MM.1S (cell line): ENCODE results near the gene HIGD1B.

Experiments
- DNase-seq: peaks from one replicate; pipeline ENCODE4 v3.0.0-alpha.2; 2015
- H2AFZ ChIP-seq: fragments of 300-600 bp; sonication (generic); 2 replicates; pipeline ENCODE4 v1.6.0; 2016; ENCODE audit warnings: antibody characterized with exemption, low read length
- H3F3A ChIP-seq: fragments of 300-600 bp; sonication (generic); 2 replicates; pipeline ENCODE4 v1.6.1; 2016; ENCODE audit warnings: mild to moderate bottlenecking, antibody characterized with exemption, low read length, moderate library complexity, mixed read lengths; ENCODE audit not compliant: insufficient read depth
- H3K27ac ChIP-seq: fragments of 300-600 bp; sonication (generic); 2 replicates; pipeline ENCODE4 v1.5.1; 2016; ENCODE audit warnings: mild to moderate bottlenecking, low read length
- H3K27me3 ChIP-seq: fragments of 300-600 bp; sonication (generic); replicated peaks from 2 replicates; pipeline ENCODE4 v1.6.0; 2016; ENCODE audit warnings: low read length; ENCODE audit not compliant: insufficient read depth
- H3K36me3 ChIP-seq: fragments of 300-600 bp; sonication (generic); replicated peaks from 2 replicates; pipeline ENCODE4 v1.6.1; 2016; ENCODE audit warnings: mild to moderate bottlenecking, low read length, mixed read lengths; ENCODE audit not compliant: insufficient read depth
- H3K4me1 ChIP-seq: fragments of 300-600 bp; sonication (generic); 2 replicates; pipeline ENCODE4 v1.6.1; 2016; ENCODE audit warnings: low read length, mixed read lengths
- H3K4me2 ChIP-seq: fragments of 300-600 bp; sonication (generic); 2 replicates; pipeline ENCODE4 v1.6.0; 2016; ENCODE audit warnings: low read depth, low read length
- H3K4me3 ChIP-seq: fragments of 300-600 bp; sonication (generic); 2 replicates; pipeline ENCODE4 v1.5.1; 2016; ENCODE audit warnings: low read length, mixed read lengths
- H3K79me2 ChIP-seq: fragments of 300-600 bp; sonication (generic); 2 replicates; pipeline ENCODE4 v1.6.1; 2016; ENCODE audit warnings: mixed run types, low read length, mixed read lengths
- H3K9ac ChIP-seq: fragments of 300-600 bp; sonication (generic); 2 replicates; pipeline ENCODE4 v1.6.1; 2016; ENCODE audit warnings: low read length, mixed read lengths
- H3K9me2 ChIP-seq: fragments of 300-600 bp; sonication (generic); replicated peaks from 2 replicates; pipeline ENCODE4 v1.6.1; 2016; ENCODE audit warnings: mild to moderate bottlenecking, low read length, mixed read lengths; ENCODE audit not compliant: insufficient read depth
- H3K9me3 ChIP-seq: fragments of 300-600 bp; sonication (generic); replicated peaks from 2 replicates; pipeline ENCODE4 v1.6.1; 2016; ENCODE audit warnings: mild to moderate bottlenecking, low read length, mixed read lengths; ENCODE audit not compliant: insufficient read depth
- H4K20me1 ChIP-seq: fragments of 300-600 bp; sonication (generic); 2 replicates; pipeline ENCODE4 v1.6.1; 2016; ENCODE audit warnings: mild to moderate bottlenecking, low read length, moderate library complexity, mixed read lengths; ENCODE audit not compliant: insufficient read depth
- EZH2 ChIP-seq: fragments of 300-600 bp; sonication (generic); optimal IDR thresholded peaks from 2 replicates; pipeline ENCODE3; 2017; ENCODE audit warnings: low read depth, mild to moderate bottlenecking, antibody characterized with exemption, low read length, mixed read lengths
- EZH2phosphoT487 ChIP-seq: fragments of 300-600 bp; sonication (generic); IDR thresholded peaks from 2 replicates; pipeline ENCODE4 v1.6.1; 2018; ENCODE audit warnings: antibody characterized with exemption, low read length
- TF ChIP-seq, protein P1 (sequence below): fragments of 300-600 bp; sonication (generic); IDR thresholded peaks from 2 replicates; pipeline ENCODE4 v1.5.1; 2016; ENCODE audit warnings: antibody characterized with exemption, low read length, mixed read lengths

The HIGD1B gene

DNA sequence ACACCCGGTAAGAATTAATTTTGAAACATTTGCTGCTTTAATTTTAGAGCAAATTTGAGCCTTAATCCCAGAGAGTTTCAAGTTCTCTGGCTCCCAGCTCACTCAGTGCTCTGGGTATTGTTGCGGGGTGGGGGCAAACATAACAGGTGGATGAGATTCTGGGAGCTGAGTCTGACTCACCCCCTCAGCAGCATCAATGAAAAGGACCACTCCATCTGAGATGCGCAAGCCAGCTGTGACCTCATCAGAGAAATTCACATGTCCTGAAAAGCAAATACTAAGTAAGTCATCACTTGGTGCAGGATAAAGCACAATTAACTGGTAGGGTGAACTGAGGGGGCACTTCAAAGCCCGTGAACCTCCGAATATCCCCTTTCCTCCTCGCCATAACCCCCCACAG, 31.7 kb downstream of the HIGD1B start:
- no peak for DNase-seq
- H4K20me1 ChIP-seq = no peaks in the 10 kb centered on the region
- peaks cover 6% of the 10 kb centered on the region; the same call in 1 of the 2 replicates for H3K36me3 ChIP-seq
- no peaks in the 10 kb centered on the region for H3K4me1 ChIP-seq
- H3K9me2 ChIP-seq = no peaks in the 10 kb centered on the region
- H2AFZ ChIP-seq = no peak overlapping the region
- TF ChIP-seq, protein P1, sequence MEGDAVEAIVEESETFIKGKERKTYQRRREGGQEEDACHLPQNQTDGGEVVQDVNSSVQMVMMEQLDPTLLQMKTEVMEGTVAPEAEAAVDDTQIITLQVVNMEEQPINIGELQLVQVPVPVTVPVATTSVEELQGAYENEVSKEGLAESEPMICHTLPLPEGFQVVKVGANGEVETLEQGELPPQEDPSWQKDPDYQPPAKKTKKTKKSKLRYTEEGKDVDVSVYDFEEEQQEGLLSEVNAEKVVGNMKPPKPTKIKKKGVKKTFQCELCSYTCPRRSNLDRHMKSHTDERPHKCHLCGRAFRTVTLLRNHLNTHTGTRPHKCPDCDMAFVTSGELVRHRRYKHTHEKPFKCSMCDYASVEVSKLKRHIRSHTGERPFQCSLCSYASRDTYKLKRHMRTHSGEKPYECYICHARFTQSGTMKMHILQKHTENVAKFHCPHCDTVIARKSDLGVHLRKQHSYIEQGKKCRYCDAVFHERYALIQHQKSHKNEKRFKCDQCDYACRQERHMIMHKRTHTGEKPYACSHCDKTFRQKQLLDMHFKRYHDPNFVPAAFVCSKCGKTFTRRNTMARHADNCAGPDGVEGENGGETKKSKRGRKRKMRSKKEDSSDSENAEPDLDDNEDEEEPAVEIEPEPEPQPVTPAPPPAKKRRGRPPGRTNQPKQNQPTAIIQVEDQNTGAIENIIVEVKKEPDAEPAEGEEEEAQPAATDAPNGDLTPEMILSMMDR = no peak
- TF ChIP-seq EZH2phosphoT487 = no peak
- TF ChIP-seq EZH2 = no peak
- no peaks in the 10 kb centered on the region for H3K9me3 ChIP-seq
- 0 out of 2 replicates have a peak, but pooled peaks cover 2% of the 10 kb centered on the region for H3K79me2 ChIP-seq
- no peak overlapping the region for H3K4me3 ChIP-seq
- no peak overlapping the region for H3K9ac ChIP-seq
- no peak overlapping the region for H3K4me2 ChIP-seq
- no peak overlapping the region for H3K27ac ChIP-seq
- H3K27me3 ChIP-seq = no peaks in the 10 kb centered on the region
- H3F3A ChIP-seq = no peaks in the 10 kb centered on the region

DNA sequence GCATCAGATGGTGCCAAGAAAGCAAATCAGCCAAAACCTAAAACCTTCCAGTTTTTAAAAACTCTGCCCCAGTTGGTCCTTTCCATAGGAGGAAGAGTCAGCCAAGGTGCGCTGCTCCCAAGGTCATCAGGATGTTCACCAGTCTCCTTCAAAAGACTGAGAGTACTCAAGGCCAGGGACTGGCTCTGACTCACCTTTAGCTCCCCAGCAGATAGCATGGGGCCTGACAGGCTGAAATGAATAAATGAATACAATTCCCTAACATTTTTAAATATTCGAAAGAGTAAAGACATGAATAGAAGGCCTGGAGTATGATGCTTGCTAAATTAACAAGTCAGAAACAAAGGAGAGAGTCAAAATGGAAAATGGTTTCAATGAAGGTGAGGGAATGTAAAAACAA, 32.4 kb downstream of the HIGD1B start:
- TF ChIP-seq, protein P1 = no peak
- TF ChIP-seq EZH2 (no peak), EZH2phosphoT487 (no peak)
- DNase-seq = no peak
- Histone ChIP-seq H3K4me2 (no peak overlapping the region), H3K27me3 (no peaks in the 10 kb centered on the region), H3K4me1 (no peaks in the 10 kb centered on the region), H3K9me2 (no peaks in the 10 kb centered on the region), H3K79me2 (0 out of 2 replicates have a peak, but pooled peaks cover 2% of the 10 kb centered on the region), H3K4me3 (no peak overlapping the region), H3K9ac (no peak overlapping the region), H3F3A (no peaks in the 10 kb centered on the region), H3K36me3 (peaks cover 6% of the 10 kb centered on the region; the same call in 1 of the 2 replicates), H2AFZ (no peak overlapping the region), H3K9me3 (no peaks in the 10 kb centered on the region), H4K20me1 (no peaks in the 10 kb centered on the region), H3K27ac (no peak overlapping the region)

GRCh38 chr17:44881145-44881544, 33.5 kb downstream of the HIGD1B start:
- Histone ChIP-seq H3F3A (no peaks in the 10 kb centered on the region), H3K27me3 (no peaks in the 10 kb centered on the region), H3K4me1 (no peaks in the 10 kb centered on the region), H3K9me3 (no peaks in the 10 kb centered on the region), H3K27ac (no peak overlapping the region), H4K20me1 (no peaks in the 10 kb centered on the region), H3K79me2 (0 out of 2 replicates have a peak, but pooled peaks cover 2% of the 10 kb centered on the region), H3K4me3 (no peak overlapping the region), H3K9ac (no peak overlapping the region), H3K9me2 (no peaks in the 10 kb centered on the region), H2AFZ (no peak overlapping the region), H3K36me3 (peaks cover 6% of the 10 kb centered on the region; the same call in 1 of the 2 replicates), H3K4me2 (no peak overlapping the region)
- TF ChIP-seq EZH2phosphoT487 (no peak), EZH2 (no peak)
- TF ChIP-seq, protein P1 = no peak
- no peak for DNase-seq
